ENCODE measurements around the gene BDNF.
"Not testable (repeated sequence)": the region's sequence is repeated elsewhere in the genome, so short reads cannot be mapped to it uniquely, and the experiment has no call there.

The BDNF gene

DNA sequence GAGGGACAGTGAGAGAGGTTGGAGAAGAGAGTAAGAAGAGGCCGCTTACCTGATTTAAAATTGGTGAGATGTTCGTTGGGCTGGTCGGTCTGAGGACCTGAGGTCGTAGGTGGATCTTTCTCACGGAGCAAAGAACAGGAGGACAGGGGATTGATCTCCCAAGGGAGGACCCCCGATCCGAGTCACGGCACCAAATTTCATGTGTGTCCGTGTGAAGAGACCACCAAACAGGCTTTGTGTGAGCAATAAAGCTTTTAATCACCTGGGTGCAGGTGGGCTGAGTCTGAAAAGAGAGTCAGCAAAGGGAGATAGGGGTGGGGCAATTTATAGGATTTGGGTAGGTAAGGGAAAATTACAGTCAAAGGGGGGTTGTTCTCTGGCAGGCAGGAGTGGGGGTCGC lies 66.0 kb downstream of the BDNF start:
- H3K79me1 ChIP-seq (replicated peaks; ENCODE audit: low read length, poor library complexity, severe bottlenecking); H3K36me3 ChIP-seq (ENCODE audit: control insufficient read depth in 1 of 2, insufficient read depth in 2 of 2, low read depth in 1 of 2, low read length in 2 of 2); H4K8ac ChIP-seq (ENCODE audit: low read length); H3K4me1 ChIP-seq (ENCODE audit: control insufficient read depth, insufficient read depth, low read depth, low read length); H4K91ac ChIP-seq (ENCODE audit: low read length); H2BK12ac ChIP-seq (ENCODE audit: low read length in 2 of 2); H3K27me3 ChIP-seq (ENCODE audit: control insufficient read depth in 1 of 2, insufficient read depth in 1 of 2, low read length in 2 of 2); H3K4ac ChIP-seq (ENCODE audit: low read depth in 1 of 2, low read length in 2 of 2); H3K9me3 ChIP-seq (ENCODE audit: control insufficient read depth, low read length); H2BK15ac ChIP-seq (ENCODE audit: low read depth, poor library complexity, severe bottlenecking); H2AK5ac ChIP-seq (ENCODE audit: low read length, severe bottlenecking); DNase-seq; H3K23ac ChIP-seq (ENCODE audit: low read length in 2 of 2); H3K9ac ChIP-seq (ENCODE audit: low read length); H3K14ac ChIP-seq (ENCODE audit: low read length in 2 of 2); H2BK5ac ChIP-seq (ENCODE audit: low read depth, low read length, poor library complexity, severe bottlenecking); H2BK120ac ChIP-seq (ENCODE audit: low read depth, low read length); H3K4me2 ChIP-seq (ENCODE audit: low read length, poor library complexity, severe bottlenecking); H3K27ac ChIP-seq (ENCODE audit: low read length, poor library complexity, severe bottlenecking); H2AFZ ChIP-seq (ENCODE audit: low read depth, low read length); H3K4me3 ChIP-seq (ENCODE audit: insufficient read depth in 1 of 2, low read depth in 1 of 2, low read length in 2 of 2); H3K18ac ChIP-seq (ENCODE audit: low read depth in 1 of 2, low read length in 2 of 2): not testable (repeated sequence)
- 37% methylated on average over 10 of the region's 10 CpGs for WGBS

DNA sequence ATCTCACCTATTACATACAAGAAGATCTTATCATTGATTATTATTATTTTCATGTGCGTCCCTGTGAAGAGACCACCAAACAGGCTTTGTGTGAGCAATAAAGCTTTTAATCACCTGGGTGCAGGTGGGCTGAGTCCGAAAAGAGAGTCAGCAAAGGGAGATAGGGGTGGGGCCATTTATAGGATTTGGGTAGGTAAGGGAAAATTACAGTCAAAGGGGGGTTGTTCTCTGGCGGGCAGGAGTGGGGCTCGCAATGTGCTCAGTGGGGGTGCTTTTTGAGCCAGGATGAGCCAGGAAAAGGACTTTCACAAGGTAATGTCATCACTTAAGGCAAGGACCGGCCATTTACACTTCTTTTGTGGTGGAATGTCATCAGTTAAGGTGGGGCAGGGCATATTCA lies 71.2 kb downstream of the BDNF start:
- not testable (repeated sequence) for H3K27me3 ChIP-seq (ENCODE audit: control insufficient read depth in 1 of 2, insufficient read depth in 1 of 2, low read length in 2 of 2); H3K14ac ChIP-seq (ENCODE audit: low read length in 2 of 2); H3K9me3 ChIP-seq (ENCODE audit: control insufficient read depth, low read length); H3K23ac ChIP-seq (ENCODE audit: low read length in 2 of 2); H2AFZ ChIP-seq (ENCODE audit: low read depth, low read length); H2BK120ac ChIP-seq (ENCODE audit: low read depth, low read length); H3K4ac ChIP-seq (ENCODE audit: low read depth in 1 of 2, low read length in 2 of 2); H4K8ac ChIP-seq (ENCODE audit: low read length); H3K27ac ChIP-seq (ENCODE audit: low read length, poor library complexity, severe bottlenecking); DNase-seq; H3K9ac ChIP-seq (ENCODE audit: low read length); H2BK5ac ChIP-seq (ENCODE audit: low read depth, low read length, poor library complexity, severe bottlenecking); H3K36me3 ChIP-seq (ENCODE audit: control insufficient read depth in 1 of 2, insufficient read depth in 2 of 2, low read depth in 1 of 2, low read length in 2 of 2); H3K4me1 ChIP-seq (ENCODE audit: control insufficient read depth, insufficient read depth, low read depth, low read length); H4K91ac ChIP-seq (ENCODE audit: low read length); H2AK5ac ChIP-seq (ENCODE audit: low read length, severe bottlenecking); H2BK15ac ChIP-seq (ENCODE audit: low read depth, poor library complexity, severe bottlenecking); H3K4me2 ChIP-seq (ENCODE audit: low read length, poor library complexity, severe bottlenecking); H2BK12ac ChIP-seq (ENCODE audit: low read length in 2 of 2); H3K79me1 ChIP-seq (replicated peaks; ENCODE audit: low read length, poor library complexity, severe bottlenecking); H3K18ac ChIP-seq (ENCODE audit: low read depth in 1 of 2, low read length in 2 of 2); H3K4me3 ChIP-seq (ENCODE audit: insufficient read depth in 1 of 2, low read depth in 1 of 2, low read length in 2 of 2)
- 74% methylated on average over 5 of the region's 5 CpGs for WGBS

DNA sequence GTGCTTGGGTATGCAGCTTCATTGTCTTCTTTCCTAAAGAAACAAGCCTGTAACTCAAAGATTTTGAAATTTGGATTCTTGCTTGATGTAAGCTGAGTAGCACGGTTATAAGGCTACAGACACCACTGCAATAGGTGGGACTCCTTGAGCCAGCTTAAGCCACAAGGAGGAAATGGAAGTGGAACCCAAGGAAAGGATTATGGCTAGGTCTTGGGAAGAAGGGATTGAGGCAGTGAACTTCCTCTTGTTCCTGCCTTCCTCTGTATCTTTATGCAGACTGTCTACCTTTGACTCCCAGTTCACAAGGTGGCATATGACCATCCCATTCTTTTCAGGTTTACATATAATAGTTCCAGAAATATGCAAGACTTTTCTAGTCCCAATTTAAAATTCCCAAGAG lies 72.3 kb downstream of the BDNF start:
- Histone ChIP-seq H3K23ac (ENCODE audit: low read length in 2 of 2) (no peak overlapping the region), H2BK15ac (ENCODE audit: low read depth, poor library complexity, severe bottlenecking) (no peak overlapping the region), H3K4me2 (ENCODE audit: low read length, poor library complexity, severe bottlenecking) (no peak overlapping the region), H2BK120ac (ENCODE audit: low read depth, low read length) (no peak overlapping the region), H3K27me3 (ENCODE audit: control insufficient read depth in 1 of 2, insufficient read depth in 1 of 2, low read length in 2 of 2) (peaks cover 4 to 6% of the 10 kb centered on the region in 2 experiments), H2AFZ (ENCODE audit: low read depth, low read length) (no peak overlapping the region), H3K4ac (ENCODE audit: low read depth in 1 of 2, low read length in 2 of 2) (no peak overlapping the region), H3K36me3 (ENCODE audit: control insufficient read depth in 1 of 2, insufficient read depth in 2 of 2, low read depth in 1 of 2, low read length in 2 of 2) (no peaks in the 10 kb centered on the region), H4K91ac (ENCODE audit: low read length) (no peak overlapping the region), H2AK5ac (ENCODE audit: low read length, severe bottlenecking) (no peak overlapping the region), H3K79me1 (replicated peaks; ENCODE audit: low read length, poor library complexity, severe bottlenecking) (no peaks in the 10 kb centered on the region), H3K14ac (ENCODE audit: low read length in 2 of 2) (no peak overlapping the region), H3K9ac (ENCODE audit: low read length) (no peak overlapping the region), H3K18ac (ENCODE audit: low read depth in 1 of 2, low read length in 2 of 2) (no peak overlapping the region), H3K4me1 (ENCODE audit: control insufficient read depth, insufficient read depth, low read depth, low read length) (no peaks in the 10 kb centered on the region), H3K4me3 (ENCODE audit: insufficient read depth in 1 of 2, low read depth in 1 of 2, low read length in 2 of 2) (no peak overlapping the region), H2BK5ac (ENCODE audit: low read depth, low read length, poor library complexity, severe bottlenecking) (no peak overlapping the region), H3K27ac (ENCODE audit: low read length, poor library complexity, severe bottlenecking) (no peak overlapping the region), H3K9me3 (ENCODE audit: control insufficient read depth, low read length) (no peaks in the 10 kb centered on the region), H2BK12ac (ENCODE audit: low read length in 2 of 2) (no peak overlapping the region), H4K8ac (ENCODE audit: low read length) (no peak overlapping the region)
- DNase-seq: no peak
- WGBS: 57% methylated on average over 1 of the region's 1 CpG

DNA sequence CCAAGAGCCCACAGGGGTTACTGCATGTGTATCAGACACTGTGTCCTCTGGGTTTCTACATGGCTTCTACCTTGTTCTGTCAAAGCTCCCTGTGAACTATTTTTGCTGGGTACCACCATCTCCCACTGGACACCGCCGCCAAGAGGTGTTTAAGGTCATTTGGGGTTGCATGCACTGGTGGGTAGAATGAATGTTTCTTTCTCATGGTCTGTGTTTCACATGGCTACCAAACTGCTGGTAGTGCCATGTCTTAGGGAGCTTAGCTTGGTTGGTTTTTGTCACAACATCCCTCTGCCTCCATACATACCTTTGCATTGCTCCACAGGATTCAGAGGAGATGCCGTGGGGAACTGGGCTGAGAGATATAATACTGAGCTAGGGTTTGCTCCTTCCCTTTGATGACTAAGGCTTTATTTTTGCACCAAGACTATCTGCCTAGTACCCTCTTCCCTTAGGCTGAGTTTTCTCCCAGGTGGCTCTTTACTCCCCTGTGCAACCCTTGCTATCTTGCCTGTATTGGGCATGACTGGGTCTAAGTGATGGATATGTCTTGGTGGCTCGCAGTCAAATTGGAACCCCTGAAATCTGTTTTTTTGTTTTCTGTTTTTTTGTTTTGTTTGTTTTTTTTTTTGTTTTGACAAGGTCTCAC lies 73.2 kb downstream of the BDNF start:
- no peak overlapping the region for H3K4ac ChIP-seq (ENCODE audit: low read depth in 1 of 2, low read length in 2 of 2)
- no peak overlapping the region for H3K14ac ChIP-seq (ENCODE audit: low read length in 2 of 2)
- H4K91ac ChIP-seq (ENCODE audit: low read length): no peak overlapping the region
- no peak overlapping the region for H3K18ac ChIP-seq (ENCODE audit: low read depth in 1 of 2, low read length in 2 of 2)
- H4K8ac ChIP-seq (ENCODE audit: low read length): no peak overlapping the region
- no peak overlapping the region for H3K4me2 ChIP-seq (ENCODE audit: low read length, poor library complexity, severe bottlenecking)
- H2AK5ac ChIP-seq (ENCODE audit: low read length, severe bottlenecking): no peak overlapping the region
- H3K4me3 ChIP-seq (ENCODE audit: insufficient read depth in 1 of 2, low read depth in 1 of 2, low read length in 2 of 2): no peak overlapping the region
- no peak overlapping the region for H3K27ac ChIP-seq (ENCODE audit: low read length, poor library complexity, severe bottlenecking)
- H2BK120ac ChIP-seq (ENCODE audit: low read depth, low read length): no peak overlapping the region
- H2BK12ac ChIP-seq (ENCODE audit: low read length in 2 of 2): no peak overlapping the region
- H3K4me1 ChIP-seq (ENCODE audit: control insufficient read depth, insufficient read depth, low read depth, low read length): no peaks in the 10 kb centered on the region
- H2BK5ac ChIP-seq (ENCODE audit: low read depth, low read length, poor library complexity, severe bottlenecking): no peak overlapping the region
- H2AFZ ChIP-seq (ENCODE audit: low read depth, low read length): no peak overlapping the region
- no peaks in the 10 kb centered on the region for H3K36me3 ChIP-seq (ENCODE audit: control insufficient read depth in 1 of 2, insufficient read depth in 2 of 2, low read depth in 1 of 2, low read length in 2 of 2)
- peaks cover 4 to 11% of the 10 kb centered on the region in 2 experiments for H3K27me3 ChIP-seq (ENCODE audit: control insufficient read depth in 1 of 2, insufficient read depth in 1 of 2, low read length in 2 of 2)
- H3K23ac ChIP-seq (ENCODE audit: low read length in 2 of 2): no peak overlapping the region
- H3K79me1 ChIP-seq (replicated peaks; ENCODE audit: low read length, poor library complexity, severe bottlenecking): no peaks in the 10 kb centered on the region
- DNase-seq: no peak
- WGBS: 90% methylated on average over 4 of the region's 4 CpGs
- no peak overlapping the region for H3K9ac ChIP-seq (ENCODE audit: low read length)
- H2BK15ac ChIP-seq (ENCODE audit: low read depth, poor library complexity, severe bottlenecking): no peak overlapping the region
- H3K9me3 ChIP-seq (ENCODE audit: control insufficient read depth, low read length): no peaks in the 10 kb centered on the region

All from mesenchymal stem cell (in vitro differentiated cells and primary cell).